ENCODE measurements around the gene PRCC.
A peak's percentile ranks its signal among the peaks of the same experiment; 100 is the strongest.

PRCC gene

DNA sequence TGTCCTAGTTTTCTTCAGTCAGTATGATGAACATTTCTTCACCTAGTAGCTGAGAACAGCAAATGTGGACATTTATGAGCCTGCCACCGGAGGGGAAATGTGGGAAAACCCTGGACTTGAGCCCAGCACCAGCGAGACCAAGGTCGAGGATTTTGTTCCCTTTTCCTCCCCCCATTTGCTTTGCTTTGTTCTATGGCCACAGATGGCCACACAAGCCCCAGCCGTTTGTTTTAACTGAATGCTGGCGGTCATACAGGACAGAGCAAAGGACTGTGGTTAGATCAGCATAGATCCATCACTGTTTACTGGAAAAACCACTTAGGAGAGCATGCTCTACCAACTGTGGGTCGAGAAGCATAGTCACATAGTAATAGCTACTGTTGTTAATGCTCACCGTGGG lies 28.5 kb downstream of the PRCC start:
- H3K27me3 ChIP-seq = no peaks in the 10 kb centered on the region
- no peak overlapping the region for H3K4me3 ChIP-seq (ENCODE audit: low read depth, low read length)
- no peaks in the 10 kb centered on the region for H3K9me3 ChIP-seq
- TF ChIP-seq, protein P1, sequence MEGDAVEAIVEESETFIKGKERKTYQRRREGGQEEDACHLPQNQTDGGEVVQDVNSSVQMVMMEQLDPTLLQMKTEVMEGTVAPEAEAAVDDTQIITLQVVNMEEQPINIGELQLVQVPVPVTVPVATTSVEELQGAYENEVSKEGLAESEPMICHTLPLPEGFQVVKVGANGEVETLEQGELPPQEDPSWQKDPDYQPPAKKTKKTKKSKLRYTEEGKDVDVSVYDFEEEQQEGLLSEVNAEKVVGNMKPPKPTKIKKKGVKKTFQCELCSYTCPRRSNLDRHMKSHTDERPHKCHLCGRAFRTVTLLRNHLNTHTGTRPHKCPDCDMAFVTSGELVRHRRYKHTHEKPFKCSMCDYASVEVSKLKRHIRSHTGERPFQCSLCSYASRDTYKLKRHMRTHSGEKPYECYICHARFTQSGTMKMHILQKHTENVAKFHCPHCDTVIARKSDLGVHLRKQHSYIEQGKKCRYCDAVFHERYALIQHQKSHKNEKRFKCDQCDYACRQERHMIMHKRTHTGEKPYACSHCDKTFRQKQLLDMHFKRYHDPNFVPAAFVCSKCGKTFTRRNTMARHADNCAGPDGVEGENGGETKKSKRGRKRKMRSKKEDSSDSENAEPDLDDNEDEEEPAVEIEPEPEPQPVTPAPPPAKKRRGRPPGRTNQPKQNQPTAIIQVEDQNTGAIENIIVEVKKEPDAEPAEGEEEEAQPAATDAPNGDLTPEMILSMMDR (IDR thresholded peaks at IDR 0.05; ENCODE audit: low read depth, low read length) = no peak
- peaks cover 26% of the 10 kb centered on the region for H3K4me1 ChIP-seq
- DNase-seq = no peak
- peaks cover 87% of the 10 kb centered on the region for H3K36me3 ChIP-seq

DNA sequence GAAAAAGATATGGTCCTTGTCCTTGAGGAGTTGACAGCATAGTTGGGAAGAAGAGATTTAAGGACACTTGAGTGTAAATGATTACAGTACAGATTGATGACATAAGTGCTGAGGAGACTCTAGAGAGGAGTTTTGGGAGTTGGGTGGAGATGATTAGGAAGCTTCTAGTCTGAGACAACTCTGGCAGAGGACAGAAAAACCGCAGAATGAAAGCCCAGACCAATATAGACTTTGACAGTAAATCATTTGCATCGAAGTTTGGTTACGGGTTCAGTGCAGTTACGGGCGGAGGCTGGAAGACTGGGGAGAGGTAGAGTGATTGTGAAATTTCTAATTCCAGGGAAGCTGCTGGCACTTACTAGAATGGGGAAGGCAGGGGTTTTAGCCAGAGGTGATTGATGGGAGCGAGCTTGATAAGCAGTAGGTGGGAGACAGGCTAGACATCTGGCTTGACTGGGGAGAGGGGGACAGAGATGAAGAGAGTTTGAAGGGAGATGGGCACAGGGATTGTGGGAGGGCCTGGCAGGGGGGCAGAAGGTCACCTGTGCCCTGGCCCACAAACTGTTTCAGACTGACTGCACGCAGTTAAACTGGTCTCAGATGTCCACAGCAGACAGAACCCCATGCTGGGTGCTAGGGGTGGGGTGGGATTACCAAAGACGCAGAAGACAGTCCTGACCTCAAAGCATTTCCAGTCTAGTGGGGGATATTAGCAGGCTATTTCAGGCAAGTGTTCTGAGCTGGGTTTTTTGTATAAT lies 29.2 kb downstream of the PRCC start:
- TF ChIP-seq, protein P1 (IDR thresholded peaks at IDR 0.05; ENCODE audit: low read depth, low read length) = no peak
- DNase-seq = no peak
- H3K9me3 ChIP-seq = no peaks in the 10 kb centered on the region
- no peaks in the 10 kb centered on the region for H3K27me3 ChIP-seq
- no peak overlapping the region for H3K4me3 ChIP-seq (ENCODE audit: low read depth, low read length)
- peaks cover 80% of the 10 kb centered on the region for H3K36me3 ChIP-seq
- H3K4me1 ChIP-seq = peaks cover 31% of the 10 kb centered on the region

DNA sequence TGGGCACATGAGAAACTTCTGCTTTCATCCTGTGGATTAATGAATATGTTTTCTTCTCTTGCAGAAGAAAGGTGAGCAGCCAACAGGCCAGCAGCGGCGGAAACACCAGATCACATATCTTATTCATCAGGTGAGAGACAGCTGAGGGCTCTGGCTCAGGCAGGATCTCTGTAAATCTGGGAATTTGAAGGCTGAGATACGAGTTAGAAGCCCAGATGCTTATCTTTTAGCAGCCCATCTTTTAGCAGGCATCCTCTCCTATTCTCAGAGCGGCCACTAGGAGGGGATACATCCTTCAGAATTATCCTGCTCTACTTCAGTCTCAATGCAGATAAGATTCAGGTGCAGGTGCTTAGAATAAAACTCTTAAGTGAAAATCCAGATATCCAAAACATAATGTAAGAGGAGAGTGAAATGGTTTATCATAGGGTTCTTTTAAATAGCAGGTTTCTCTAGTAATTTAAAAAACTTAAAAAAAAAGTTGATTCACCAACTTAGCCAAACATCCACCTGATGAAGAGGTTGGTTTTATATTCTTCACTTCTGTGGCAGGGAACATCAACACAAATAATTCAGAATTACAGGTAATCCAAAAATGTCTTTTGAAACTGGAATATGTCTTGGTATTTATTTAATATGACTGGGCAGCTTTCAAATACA lies 30.0 kb downstream of the PRCC start:
- Histone ChIP-seq H3K27me3 (no peaks in the 10 kb centered on the region), H3K36me3 (peaks cover 76% of the 10 kb centered on the region), H3K9me3 (no peaks in the 10 kb centered on the region), H3K4me3 (ENCODE audit: low read depth, low read length) (no peak overlapping the region), H3K4me1 (peaks cover 37% of the 10 kb centered on the region)
- peak; percentile 68 for DNase-seq
- TF ChIP-seq, protein P1 (IDR thresholded peaks at IDR 0.05; ENCODE audit: low read depth, low read length) = peak; percentile 96

DNA sequence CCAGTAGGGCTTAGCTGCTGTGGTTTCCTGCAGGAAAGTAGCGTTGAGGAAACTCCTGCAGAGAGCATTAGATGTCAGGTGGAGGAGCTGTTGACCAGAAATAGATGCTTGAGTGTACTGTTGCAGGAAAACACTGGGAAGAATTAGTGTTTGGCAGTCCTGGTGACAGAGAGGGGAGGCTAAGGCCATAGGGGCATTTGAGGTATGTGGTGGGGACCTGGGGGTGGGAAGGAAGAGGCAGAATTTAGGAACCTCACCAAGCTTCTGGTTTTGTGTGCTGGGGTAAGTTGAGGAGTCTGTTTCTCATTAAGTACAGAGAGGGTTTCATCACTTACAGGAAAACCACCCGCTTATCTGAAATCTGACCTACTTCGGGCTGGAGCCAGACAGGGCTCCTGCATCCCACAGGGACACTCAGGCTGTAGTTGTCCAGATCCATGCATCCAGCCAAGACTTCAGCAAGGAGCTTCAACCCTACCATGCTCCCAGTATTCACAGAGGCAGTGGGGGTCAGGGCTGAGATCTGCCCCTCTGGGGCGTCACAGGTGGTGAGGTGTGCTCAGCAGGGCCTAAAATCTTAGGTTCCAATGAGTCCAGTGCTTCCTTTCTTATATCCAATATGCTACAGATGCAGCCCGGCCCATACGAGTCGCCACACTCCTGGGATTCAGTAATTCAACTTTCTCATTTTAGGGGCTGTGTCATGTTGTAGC lies 34.2 kb downstream of the PRCC start:
- H3K36me3 ChIP-seq = peaks cover 42% of the 10 kb centered on the region
- no peak overlapping the region; the same call in 1 of the 2 replicates for H3K4me3 ChIP-seq (ENCODE audit: low read depth, low read length)
- H3K27me3 ChIP-seq = no peaks in the 10 kb centered on the region
- no peaks in the 10 kb centered on the region for H3K9me3 ChIP-seq
- DNase-seq = peak; percentile 84
- TF ChIP-seq, protein P1 (IDR thresholded peaks at IDR 0.05; ENCODE audit: low read depth, low read length) = peak; percentile 83
- peaks cover 54% of the 10 kb centered on the region for H3K4me1 ChIP-seq

DNA sequence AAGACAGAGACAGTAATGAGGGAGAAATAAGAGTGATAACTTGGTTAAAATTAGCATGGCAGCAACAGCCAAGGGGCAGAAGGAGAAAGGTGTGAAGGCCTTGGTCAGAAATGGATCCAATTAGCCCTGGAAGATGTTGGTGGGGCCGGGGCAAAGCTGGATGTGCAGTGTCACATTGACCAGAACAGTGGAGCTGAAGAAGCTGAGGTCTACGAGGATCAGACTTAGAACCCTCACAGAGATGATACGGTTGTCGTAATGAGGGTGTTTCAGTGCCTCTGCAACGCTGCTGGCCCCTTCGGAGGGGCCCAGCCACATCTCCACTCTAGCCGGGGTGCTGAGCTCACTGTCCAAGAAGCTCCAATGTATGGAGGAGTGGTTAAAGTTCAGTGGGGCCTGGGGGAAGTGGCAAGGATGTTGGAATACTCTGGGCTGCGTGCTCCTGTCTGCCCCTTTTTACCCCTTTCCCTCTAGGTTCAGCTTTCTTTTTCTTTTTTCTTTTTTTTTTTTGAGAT lies 35.1 kb downstream of the PRCC start:
- Histone ChIP-seq H3K36me3 (peaks cover 33% of the 10 kb centered on the region), H3K27me3 (no peaks in the 10 kb centered on the region), H3K4me3 (ENCODE audit: low read depth, low read length) (no peak overlapping the region), H3K4me1 (peaks cover 45% of the 10 kb centered on the region), H3K9me3 (no peaks in the 10 kb centered on the region)
- no peak for DNase-seq
- TF ChIP-seq, protein P1 (IDR thresholded peaks at IDR 0.05; ENCODE audit: low read depth, low read length) = no peak

All from BE2C (cell line).